Measurements from ENCODE around the gene HTRA3. TPM values are rescaled to one million over a fixed set of nuclear protein-coding genes. Genes with fewer than 3 reads are reported as not detected.

The HTRA3 gene
- total and polyA plus RNA-seq, 8 donors, result 0.56 to 15.6 (median 2.7) TPM

- FAIRE-seq, result no peak
- ATAC-seq, result no peak
Observed at GRCh38 chr4:8277356-8278008, 7.9 kb downstream of the HTRA3 start.

GRCh38 chr4:8278009-8278395 is 8.4 kb downstream of the HTRA3 start:
- FAIRE-seq (no peak), DNase-seq (peak in 2 of 6 donors; percentile 11 to 42), ATAC-seq (peak in 1 of 4 donors; percentile 18)
- 67 to 82% methylated on average over 6 of the region's 6 CpGs for WGBS, 2 donors
- no peaks in the 10 kb centered on the region for H3K36me3 ChIP-seq
- TF ChIP-seq, protein P1, sequence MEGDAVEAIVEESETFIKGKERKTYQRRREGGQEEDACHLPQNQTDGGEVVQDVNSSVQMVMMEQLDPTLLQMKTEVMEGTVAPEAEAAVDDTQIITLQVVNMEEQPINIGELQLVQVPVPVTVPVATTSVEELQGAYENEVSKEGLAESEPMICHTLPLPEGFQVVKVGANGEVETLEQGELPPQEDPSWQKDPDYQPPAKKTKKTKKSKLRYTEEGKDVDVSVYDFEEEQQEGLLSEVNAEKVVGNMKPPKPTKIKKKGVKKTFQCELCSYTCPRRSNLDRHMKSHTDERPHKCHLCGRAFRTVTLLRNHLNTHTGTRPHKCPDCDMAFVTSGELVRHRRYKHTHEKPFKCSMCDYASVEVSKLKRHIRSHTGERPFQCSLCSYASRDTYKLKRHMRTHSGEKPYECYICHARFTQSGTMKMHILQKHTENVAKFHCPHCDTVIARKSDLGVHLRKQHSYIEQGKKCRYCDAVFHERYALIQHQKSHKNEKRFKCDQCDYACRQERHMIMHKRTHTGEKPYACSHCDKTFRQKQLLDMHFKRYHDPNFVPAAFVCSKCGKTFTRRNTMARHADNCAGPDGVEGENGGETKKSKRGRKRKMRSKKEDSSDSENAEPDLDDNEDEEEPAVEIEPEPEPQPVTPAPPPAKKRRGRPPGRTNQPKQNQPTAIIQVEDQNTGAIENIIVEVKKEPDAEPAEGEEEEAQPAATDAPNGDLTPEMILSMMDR (IDR thresholded peaks at IDR 0.05), result no peak
- H3K4me1 ChIP-seq, result no peaks in the 10 kb centered on the region
- no peaks in the 10 kb centered on the region for H3K27me3 ChIP-seq
- intact Hi-C loops (cut with DNase I), result no loop called here
- no peak overlapping the region for H3K27ac ChIP-seq
- no peak overlapping the region for H3K4me3 ChIP-seq
- no peaks in the 10 kb centered on the region for H3K9me3 ChIP-seq

More at GRCh38 chr4:8277356-8278008, 7.9 kb downstream of the HTRA3 start:
- Histone ChIP-seq H3K36me3 (no peaks in the 10 kb centered on the region), H3K27me3 (no peaks in the 10 kb centered on the region), H3K4me3 (no peak overlapping the region), H3K9me3 (no peaks in the 10 kb centered on the region), H3K27ac (no peak overlapping the region), H3K4me1 (no peaks in the 10 kb centered on the region)
- TF ChIP-seq, protein P1 (IDR thresholded peaks at IDR 0.05), result no peak
- WGBS, 2 donors, result 82 to 89% methylated on average over 11 of the region's 11 CpGs
- peak in 2 of 6 donors; percentile 2 to 38 for DNase-seq
- intact Hi-C loops (cut with DNase I), result no loop called here

GRCh38 chr4:8278421-8279287 is 9.1 kb downstream of the HTRA3 start:
- FAIRE-seq (no peak), ATAC-seq (peak in 2 of 4 donors; percentile 15 to 54), DNase-seq (peak in 2 of 6 donors; percentile 9 to 43)
- Histone ChIP-seq H3K27me3 (no peaks in the 10 kb centered on the region), H3K4me1 (no peaks in the 10 kb centered on the region), H3K27ac (no peak overlapping the region), H3K9me3 (no peaks in the 10 kb centered on the region), H3K4me3 (no peak overlapping the region), H3K36me3 (no peaks in the 10 kb centered on the region)
- intact Hi-C loops (cut with DNase I), result no loop called here
- TF ChIP-seq, protein P1 (IDR thresholded peaks at IDR 0.05), result no peak
- 42 to 51% methylated on average over 17 of the region's 17 CpGs for WGBS, 2 donors

DNA sequence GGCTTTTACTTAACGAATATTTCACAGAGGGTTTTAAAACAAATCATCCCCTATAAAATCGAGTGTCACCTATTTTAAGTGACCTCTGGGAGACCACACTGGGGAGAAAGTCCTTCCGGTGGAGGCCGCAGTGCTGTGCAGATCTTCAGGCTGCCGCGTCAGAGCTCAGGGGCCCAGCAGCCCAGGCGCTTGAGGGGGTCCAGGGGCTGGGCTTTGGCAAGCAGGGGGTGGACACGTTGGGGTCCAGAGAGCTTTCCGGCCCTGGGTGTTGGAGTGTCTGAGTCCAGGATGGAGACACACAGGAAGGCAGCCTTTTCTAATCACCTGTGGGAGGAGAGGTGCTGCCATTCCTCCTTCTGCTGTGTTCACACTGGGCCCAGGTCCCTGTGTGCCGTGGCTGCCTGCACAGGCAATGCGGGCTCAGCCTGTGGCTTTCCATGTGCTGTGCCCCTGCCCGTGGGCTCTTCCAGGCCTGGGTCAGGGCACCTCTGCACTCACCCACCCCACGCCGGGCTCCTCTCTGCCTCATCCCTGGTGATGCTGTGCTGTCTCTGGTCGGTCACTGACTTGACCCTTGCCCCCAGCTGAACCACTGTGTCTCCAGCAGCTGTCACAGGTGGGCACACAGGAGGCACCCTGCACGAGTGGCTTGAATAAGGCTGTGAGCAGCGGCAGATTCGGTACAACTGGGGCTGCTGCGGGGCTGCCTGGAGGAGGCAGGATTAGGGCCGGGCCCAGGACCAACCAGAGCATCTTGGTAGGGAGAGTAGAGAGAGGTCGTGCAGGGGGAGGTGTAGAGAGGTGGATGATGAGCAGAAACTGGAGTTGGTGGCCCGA is 10.0 kb downstream of the HTRA3 start:
- no peaks in the 10 kb centered on the region for H3K36me3 ChIP-seq
- no peaks in the 10 kb centered on the region for H3K4me1 ChIP-seq
- intact Hi-C loops (cut with DNase I), result no loop called here
- 74 to 77% methylated on average over 20 to 22 of the region's 22 CpGs for WGBS, 2 donors
- H3K27ac ChIP-seq, result no peak overlapping the region
- H3K9me3 ChIP-seq, result no peaks in the 10 kb centered on the region
- TF ChIP-seq, protein P1 (IDR thresholded peaks at IDR 0.05), result no peak
- no peak for ATAC-seq
- DNase-seq, result peak in 1 of 6 donors; percentile 44
- no peak for FAIRE-seq
- no peak overlapping the region for H3K4me3 ChIP-seq
- no peaks in the 10 kb centered on the region for H3K27me3 ChIP-seq
